ENCODE measurements around the gene LCP2.

LCP2 gene

DNA sequence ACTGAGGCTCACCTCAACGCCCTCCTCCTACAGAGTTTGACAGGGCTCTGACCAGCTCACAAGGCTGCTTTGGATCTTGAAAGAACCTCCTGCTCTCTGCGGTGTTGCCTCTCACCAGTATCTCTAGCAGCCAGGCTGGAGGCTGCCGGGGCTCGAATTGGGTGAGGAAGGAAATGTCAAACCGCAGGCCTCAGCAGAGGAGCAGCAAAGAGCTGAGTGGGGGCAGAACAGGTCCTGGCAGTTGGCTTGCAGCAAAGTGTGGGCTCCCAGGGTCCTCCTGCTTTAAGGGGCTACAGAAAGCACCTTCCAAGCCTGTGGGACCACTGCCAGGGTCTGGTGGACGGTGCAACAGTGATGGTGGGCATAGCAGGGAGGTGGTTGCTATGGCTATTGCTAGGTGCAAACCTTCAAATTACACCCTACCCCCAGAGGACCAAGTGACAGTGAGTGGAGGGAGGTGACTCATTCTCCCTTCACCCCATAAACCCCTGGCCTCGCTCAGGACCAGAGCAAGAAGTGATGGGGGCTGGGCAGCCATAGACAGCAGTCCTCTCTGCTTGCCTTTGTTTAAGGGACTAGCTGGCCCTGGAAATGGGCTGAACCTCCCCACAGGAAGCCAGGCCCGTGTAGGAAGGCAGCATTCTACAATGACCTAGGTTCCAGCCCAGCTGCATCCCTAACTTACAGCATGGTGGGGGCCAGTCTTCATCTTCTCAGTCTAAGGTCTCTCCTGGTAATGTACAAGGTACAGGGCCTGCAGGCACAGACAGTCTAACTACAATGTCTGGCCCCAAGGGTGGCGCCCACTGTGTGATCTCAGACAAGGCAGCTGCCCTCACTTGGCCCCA, 18.7 kb downstream of the LCP2 start:
- in situ Hi-C loops (cut with MboI; ENCODE audit: low sequenced_read_pairs), result loop anchor here (25.0 kb wide), 1 partner anchor 133 kb away; no protein-coding TSS in a partner anchor

DNA sequence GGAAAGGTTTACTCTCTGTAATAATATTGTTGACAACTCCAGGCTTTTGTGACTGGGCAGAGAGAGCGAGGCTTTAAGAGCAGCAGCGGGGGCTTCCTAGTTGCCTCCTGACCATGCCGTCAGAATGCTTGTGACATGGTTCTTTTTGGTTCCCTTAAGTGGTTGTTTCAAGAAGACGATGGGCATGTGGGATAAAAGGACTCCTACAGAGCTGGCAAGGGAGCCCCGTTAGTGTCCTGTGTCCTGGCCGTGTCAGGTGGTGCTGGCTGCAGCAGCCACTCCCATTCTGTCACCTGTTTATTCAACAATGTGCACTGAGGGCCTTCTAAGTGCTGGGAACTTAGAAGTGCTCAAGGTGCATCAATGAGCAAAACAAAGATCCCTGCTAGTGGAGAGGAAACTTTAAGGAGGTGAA, 19.7 kb downstream of the LCP2 start:
- in situ Hi-C loops (cut with MboI; ENCODE audit: low sequenced_read_pairs), result loop anchor here (25.0 kb wide), 1 partner anchor 134 kb away; no protein-coding TSS in a partner anchor

DNA sequence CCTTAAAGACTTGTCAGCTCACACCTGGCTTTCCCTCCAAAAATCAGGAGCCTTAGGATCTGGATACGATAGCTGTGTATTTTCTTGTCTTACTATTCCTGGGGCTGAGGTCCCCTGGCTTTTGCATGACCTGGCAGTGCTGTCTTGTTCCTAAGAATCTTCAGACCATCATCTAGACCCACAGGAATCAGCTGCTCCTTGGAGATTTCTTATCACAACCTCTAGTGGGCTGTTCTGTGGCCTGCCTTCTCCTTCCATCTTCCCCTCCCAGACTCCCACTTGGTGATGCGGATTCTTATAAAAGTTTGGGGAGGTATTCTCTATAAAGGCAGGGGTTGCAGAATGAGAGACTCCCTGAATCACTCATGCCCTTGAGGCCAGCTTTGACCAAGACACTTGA, 21.4 kb downstream of the LCP2 start:
- in situ Hi-C loops (cut with MboI; ENCODE audit: low sequenced_read_pairs), result loop anchor here (25.0 kb wide), 1 partner anchor 136 kb away; no protein-coding TSS in a partner anchor

DNA sequence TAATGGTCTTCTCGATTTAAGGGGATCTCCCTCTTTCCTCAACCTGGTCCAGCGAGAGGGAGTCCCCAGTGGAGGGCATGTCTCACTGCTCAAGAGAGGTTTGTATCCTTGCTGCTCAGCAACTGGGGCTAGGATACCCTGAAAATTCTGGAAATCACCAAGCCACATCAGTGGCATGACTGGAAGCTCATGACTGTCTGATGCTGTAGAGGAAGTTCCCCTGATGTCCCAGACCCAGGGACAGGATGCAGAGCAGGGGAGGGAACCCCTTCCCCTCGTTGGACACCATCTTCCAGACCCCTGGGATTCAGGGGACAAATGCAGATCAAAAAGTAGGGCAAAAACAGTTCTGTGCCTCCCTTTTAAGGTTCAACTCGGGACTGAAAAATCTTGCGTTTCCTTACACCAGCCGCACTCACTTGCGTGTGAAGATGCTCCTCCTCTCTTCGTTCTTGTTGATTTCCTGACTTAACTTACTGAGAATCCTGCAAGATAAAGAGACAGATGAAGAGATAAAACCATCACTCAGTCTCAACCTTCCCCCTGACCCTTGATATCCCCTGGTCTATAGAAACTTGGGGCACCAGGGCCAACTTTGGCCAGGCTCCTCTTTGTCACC, 22.1 kb downstream of the LCP2 start:
- in situ Hi-C loops (cut with MboI; ENCODE audit: low sequenced_read_pairs), result loop anchor here (25.0 kb wide), 1 partner anchor 137 kb away; no protein-coding TSS in a partner anchor

DNA sequence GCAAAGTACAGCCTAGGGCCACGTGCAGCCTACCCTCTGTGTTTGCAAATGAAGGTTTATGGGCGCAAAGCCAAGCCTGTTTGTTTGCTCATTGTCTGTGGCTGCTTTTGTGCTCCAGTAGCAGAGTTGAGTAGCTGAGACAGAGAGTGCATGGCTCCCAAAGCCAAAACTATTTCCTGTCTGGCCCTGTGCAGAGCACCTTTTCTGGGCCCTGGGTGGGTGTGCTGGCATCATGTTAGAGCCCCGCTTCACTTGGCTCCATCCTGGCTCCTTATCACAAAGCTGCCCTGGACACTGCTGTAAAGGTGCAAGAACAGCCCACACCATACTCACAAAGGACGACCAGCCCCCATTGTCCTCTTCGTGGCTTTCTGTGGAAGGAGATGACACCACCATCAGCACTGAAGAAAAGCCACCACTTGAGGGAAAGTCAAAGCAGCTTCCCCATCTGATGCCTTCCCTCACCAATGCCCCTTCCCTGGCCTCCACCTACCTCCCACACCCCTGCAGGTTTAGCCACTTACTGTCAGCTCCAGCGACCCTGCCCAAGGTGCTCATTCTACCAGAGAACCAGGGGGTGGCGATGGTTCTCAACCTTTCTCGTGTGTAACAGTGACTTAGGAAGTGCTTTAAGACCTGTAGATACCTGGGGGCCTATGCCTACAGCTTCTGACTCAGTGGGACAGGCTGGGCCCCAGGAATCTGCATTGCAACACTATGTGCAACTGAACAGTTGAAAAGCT, 23.4 kb downstream of the LCP2 start:
- in situ Hi-C loops (cut with MboI; ENCODE audit: low sequenced_read_pairs), result no loop called here

DNA sequence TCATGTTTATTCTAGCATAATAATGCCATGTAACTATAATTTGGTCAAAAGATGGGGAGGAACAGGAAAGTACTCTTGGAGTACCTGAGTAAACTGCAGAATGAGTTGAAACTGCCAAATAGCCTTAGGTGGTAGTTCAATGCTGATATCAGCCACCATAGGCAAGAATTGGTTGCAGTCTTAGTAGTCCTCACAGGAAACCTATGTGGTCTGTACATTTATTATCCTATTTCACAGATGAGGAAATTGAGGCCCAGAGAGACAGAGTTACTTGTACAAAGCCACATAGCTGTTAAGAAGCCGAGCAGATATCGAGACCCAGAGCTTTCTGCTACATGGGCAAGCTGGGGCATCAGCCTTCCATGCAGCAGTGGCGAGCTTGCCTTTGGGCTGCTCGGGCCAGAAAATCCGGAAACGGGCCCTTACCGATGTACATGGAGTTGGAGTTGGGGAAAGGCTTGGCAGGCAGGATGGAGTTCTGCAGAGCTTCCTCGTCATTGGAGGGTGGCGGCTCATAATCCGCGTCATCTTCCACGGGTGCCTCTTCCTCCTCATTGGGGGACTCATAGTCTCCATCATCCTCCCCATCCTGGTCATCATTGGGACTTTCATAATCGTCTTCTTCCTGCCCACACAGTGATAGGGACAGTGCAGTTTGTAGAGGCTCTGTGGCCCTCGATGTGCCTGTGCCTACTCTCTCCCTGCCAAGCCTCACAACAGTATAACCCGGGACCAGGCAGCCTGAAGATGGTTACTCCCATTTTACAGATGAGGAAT, 27.1 kb downstream of the LCP2 start:
- in situ Hi-C loops (cut with MboI; ENCODE audit: low sequenced_read_pairs), result no loop called here

DNA sequence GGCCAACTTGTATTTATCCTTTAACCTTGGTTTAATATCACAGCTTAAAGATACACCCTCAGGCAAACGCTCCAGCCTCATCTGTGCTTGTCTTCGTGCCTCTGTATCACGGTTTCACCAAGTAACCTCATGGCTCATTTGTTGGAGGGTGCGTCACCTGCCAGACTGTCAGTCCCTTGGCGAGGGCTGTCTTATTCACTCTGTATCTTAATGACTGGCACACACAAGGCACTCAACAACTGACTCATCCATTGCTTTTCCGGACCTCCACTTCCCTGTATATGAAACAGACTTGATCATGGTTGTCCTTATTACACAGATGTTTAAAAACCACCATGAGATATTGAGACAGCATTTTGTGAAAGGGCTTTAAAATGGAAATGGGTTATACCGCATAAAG, 28.0 kb downstream of the LCP2 start:
- in situ Hi-C loops (cut with MboI; ENCODE audit: low sequenced_read_pairs), result no loop called here

DNA sequence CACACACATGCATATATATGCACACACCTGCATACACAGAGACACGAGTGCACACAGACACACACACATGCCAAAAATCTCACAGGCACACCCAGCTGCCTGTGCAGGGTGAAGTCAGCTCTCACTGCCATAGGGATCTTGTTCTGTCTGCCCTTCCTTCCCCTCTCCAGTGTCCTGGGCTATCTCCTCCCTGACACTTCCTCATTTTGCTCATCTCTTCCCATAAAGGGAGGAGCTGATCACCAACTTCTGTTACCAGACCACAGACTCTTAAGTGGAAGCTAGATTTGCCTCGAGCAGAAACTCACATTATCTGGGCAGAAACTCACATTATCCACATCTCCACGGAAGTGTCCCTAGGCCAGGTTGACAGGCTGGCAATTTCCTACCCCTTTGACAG, 28.7 kb downstream of the LCP2 start:
- in situ Hi-C loops (cut with MboI; ENCODE audit: low sequenced_read_pairs), result no loop called here

DNA sequence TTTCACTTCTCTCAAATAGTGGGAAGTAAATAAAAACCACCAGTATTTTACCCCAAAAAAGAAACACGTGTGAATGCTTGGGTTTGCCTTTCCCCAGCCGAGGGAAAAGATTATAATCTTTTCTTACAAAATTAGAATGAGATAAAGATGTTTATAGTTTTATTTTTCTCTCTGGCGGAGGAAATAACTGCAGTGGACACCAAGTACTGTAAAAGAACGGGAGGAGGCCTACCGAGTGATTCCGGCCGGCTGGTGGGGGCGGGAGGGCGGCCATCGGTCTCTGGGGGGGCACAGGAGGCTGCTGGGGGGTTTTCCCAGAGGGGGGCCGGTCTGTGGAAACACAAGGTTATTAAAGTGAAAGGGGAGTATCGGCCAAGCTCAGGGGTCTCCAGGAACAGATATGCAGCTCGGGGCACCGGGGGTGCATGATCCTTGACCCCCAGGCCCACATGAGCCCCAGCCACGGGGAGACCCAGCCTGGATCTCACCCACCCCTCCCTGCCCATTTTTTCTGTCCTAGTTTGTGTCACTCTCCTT, 29.4 kb downstream of the LCP2 start:
- in situ Hi-C loops (cut with MboI; ENCODE audit: low sequenced_read_pairs), result no loop called here

DNA sequence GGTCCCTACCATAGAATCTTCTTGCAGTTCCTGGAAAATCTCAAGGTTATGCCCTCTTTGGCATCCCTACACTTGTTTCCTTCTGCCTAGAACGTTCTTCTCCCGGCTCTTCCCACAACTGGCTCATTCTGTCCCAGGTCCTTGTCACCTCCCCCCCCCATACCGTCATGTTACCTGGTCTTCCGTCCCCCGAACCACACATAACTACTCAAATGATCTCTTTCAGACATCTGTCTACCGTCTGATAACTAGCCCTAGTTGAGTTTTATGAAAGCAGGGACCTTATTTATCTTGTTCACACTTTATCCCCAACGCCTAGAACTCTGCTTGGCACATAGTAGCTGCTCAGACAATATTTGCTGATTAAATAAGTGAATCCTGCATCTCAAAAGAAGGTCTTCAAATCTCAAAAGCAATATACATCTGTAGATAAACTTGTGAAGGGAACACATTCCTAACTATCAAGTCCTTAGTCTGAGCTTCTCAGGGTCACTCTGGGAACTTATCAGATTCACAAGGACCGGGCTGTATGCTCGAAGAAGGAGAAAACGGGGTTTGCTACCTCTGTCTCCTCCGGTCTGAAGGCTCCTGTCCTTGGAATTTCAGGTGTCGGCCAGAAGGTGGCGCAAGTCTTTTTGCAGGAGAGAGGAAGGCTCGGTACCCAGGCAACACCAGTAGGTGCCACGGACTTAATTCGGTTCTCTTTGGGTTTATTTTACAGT, 30.0 kb downstream of the LCP2 start:
- in situ Hi-C loops (cut with MboI; ENCODE audit: low sequenced_read_pairs), result no loop called here

DNA sequence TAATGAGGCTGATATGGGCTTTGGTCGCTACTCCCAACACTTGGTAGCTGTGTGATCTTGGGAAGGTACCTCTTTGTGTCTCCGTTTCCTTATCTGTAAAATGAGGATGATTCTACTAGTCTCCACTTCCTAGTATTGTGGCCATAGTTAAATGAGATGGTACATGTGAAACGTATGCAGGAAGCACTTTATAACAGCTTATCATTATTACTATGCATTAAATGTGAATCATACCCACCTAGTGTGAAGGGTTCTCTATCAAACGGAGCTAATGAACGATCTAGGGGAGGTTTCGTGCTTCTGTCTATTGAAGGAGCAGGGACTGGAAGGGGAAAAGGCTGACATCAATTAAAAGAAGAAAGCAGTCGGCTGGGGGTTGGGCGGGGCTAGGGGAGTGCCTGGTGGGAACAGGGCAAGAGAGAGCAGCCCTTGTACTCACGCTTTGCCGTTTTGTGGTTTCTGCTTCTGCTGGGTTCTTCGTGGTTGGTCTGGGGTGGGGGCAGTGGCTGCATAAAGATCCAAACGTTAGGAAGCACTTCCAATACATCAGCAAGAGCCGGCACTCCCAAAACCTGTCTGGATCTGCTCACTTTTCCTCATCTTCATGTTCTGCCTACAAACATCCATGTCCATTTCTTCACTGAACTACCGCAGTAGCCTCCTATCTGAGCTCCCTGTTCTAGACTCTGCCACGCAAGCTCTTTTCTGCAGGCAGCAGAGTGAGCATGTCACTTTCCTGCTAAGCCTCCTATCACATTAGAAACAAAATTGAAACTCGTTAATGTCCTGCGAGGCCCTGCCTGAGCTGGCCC, 30.8 kb downstream of the LCP2 start:
- in situ Hi-C loops (cut with MboI; ENCODE audit: low sequenced_read_pairs), result no loop called here

DNA sequence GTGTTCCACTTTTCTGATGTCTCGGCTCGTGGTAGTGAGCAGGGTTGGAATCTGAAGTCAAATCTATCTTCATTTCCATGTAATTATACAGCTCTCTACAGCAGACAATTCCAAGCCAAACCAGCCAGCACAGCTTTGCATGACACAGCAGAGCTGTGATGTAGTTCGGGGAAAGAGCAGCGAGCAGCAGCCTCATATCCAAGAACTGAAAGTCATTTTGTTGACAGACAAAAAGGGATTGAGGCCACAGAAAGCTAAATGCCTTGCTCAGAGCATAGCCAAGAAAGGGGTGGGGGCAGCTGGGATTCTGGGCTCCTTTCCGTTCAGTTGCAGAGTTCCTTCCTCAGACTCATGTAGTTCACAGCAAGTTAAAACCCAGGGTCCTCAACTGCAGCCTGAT, 32.1 kb downstream of the LCP2 start:
- in situ Hi-C loops (cut with MboI; ENCODE audit: low sequenced_read_pairs), result no loop called here

DNA sequence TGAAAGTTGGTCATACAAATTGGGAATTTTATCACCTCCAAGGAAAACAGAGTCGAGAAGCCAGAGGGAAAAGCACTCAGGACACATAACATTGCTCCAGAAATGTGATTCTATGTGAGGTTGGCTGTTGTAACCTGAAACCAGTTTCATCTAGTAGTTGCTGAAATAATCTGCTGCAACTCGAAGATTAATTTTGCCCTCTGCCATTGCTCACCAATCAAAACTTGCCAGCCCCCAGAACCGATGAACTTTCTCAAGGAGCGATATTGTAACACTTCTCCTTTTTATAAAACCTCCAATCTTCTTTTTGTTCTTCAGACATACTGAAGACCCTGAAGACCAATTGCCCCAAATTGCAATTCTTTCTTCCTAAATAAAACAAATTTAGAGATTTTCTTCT, 33.7 kb downstream of the LCP2 start:
- in situ Hi-C loops (cut with MboI; ENCODE audit: low sequenced_read_pairs), result no loop called here

DNA sequence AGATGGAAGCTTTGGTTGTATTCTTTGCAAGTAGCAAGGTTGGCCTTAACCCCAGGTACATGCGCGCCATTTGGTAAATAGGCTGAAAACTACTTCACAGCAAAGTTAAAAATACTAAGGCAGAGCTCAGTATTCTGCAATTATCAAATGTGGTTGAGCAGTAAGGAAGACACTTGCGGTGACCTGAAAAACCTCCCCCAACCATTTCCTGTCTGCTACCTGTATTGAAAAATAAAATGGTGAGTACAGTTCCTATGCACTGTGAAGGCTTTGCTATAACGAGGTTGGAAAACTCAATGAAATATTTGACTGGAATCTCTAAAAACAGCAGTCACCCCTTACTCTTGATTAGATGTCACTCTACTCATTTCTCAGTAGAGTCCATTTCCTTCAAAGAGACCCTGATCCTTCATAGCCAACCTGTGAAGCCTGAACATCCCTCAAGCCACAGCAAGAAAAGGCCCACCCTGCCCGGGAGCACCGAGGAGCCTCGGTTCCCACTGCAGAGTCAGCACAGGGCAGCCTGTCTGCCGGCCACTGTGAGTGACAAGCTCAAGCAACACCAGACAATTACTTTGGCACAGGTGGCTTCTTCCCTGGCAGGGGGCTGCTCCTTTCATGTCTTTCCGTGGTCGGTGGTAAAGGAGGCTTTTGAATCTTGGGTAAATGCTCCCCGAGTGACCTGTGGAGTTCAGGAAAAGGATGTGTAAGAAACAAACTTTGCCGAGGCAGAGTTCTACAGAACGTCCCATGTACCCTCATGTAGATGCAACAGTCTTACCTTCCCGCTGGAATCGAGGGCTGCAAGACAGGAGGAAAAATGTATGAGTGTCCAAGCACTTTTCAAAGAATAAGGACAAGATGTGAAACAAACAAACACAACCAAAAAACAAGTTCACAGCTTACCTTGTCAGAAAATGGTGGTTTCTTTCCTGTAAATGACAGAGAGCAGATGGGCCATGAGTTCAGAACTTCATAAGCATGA, 35.2 kb downstream of the LCP2 start:
- in situ Hi-C loops (cut with MboI; ENCODE audit: low sequenced_read_pairs), result no loop called here

DNA sequence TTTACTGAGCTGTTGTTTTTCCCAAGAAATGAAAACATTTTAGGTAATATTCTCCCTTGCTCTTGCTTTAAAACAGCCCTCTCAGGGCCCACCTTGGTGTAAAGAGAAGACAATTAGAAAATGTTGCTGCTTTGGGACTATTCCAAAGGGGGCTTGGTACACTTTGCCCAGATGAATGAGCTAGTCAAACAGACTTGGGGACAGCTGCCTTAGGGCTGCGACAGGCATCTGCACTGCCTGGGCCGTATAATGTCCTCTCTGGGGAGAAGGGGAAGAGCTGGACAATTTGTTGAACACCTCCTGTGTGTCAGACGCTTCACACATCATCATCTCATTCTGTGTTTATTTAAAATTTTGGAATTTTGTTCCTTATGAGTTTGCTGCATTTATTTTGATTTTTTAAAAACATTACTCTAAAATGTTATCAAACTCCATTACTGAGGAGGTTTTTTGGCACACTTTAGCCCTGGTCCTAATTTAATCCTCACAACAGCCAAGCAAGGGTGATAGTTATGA, 36.0 kb downstream of the LCP2 start:
- in situ Hi-C loops (cut with MboI; ENCODE audit: low sequenced_read_pairs), result no loop called here

DNA sequence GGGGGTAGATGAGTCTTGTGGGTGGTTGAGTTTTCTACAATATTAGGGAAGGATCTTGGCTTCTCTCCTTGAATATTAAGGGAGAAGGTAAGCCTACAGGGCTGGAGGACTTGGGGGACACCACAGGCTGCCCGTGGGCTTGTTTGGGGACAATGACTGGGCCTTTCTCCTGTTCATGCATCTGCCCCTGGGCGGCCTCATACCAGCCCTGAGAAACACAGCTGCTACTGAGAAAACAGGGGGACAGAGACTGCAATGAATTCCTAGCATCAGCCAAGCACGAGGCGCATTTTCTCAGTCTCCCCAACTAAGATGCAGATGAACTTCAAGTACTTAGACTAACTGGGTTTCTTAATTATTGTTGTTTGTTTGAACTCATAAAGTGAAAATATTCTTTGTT, 40.2 kb downstream of the LCP2 start:
- in situ Hi-C loops (cut with MboI; ENCODE audit: low sequenced_read_pairs), result no loop called here

DNA sequence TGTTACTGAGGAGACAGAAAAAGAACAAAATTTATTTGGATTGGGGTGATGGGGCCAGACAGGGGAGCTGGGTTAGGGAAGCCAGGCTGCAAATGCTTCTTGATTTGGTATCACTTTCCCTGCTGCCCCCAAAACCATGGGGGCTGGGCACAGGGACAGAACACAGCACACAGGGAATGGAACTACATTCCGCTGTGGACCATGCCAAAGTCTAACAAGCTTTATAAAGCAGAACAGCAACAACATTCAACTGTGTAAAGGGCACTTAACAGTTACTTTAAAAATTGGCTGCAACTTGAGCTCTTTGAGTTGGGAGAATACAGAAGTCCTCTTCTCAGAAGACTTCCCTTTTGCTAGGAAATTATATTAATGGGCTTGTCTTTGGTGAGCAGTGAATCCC, 41.0 kb downstream of the LCP2 start:
- in situ Hi-C loops (cut with MboI; ENCODE audit: low sequenced_read_pairs), result no loop called here

DNA sequence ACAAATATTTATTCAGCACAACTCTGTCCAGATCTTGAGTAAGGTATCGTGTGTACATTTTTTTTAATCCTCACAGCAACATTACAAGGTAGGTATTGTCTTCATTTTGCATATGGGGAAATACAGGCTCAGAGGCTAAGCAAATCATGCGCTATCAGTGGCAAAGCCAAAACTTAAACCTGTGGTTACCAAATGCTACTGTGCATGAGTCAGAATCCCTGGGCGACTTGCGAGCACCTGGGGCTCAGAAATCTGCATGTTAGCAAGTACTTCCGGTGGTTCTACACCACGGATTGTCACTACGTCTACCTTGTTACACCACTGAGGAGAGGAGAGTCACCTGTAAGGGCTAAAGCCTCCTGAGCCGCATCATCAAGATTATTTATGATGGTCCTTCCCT, 43.5 kb downstream of the LCP2 start:
- in situ Hi-C loops (cut with MboI; ENCODE audit: low sequenced_read_pairs), result no loop called here
